Daoy (cell line): Measurements from ENCODE around the gene FLT1. TPM values are rescaled to one million over a fixed set of nuclear protein-coding genes. Genes with fewer than 3 reads are reported as not detected.

Experiments
- DNase-seq: peaks from one replicate; pipeline ENCODE4 v3.0.0-alpha.2; 2015; ENCODE audit warnings: low read depth
- total RNA-seq: library from RNA; depleted of rRNA; stranded (reverse); fragments of >200 nt; shearing (Covaris generic); gene quantifications from 2 replicates; pipeline ENCODE4 v1.2.3, GENCODE V29; 2014

Gene FLT1
- total RNA-seq, 1 experiment from 2014 or later, result 5.4 TPM

- no peak for DNase-seq
Measured at GRCh38 chr13:28387740-28388501, 107.0 kb downstream of the FLT1 start.

GRCh38 chr13:28385362-28385761, 109.6 kb downstream of the FLT1 start:
- no peak for DNase-seq

- no peak for DNase-seq
Measured at GRCh38 chr13:28384789-28385188, 110.1 kb downstream of the FLT1 start.

- DNase-seq, result no peak
Measured at GRCh38 chr13:28380319-28380718, 114.6 kb downstream of the FLT1 start.

- DNase-seq, result no peak
Measured at GRCh38 chr13:28379371-28380083, 115.4 kb downstream of the FLT1 start.

GRCh38 chr13:28376604-28377003, 118.3 kb downstream of the FLT1 start:
- no peak for DNase-seq

GRCh38 chr13:28375250-28375930, 119.5 kb downstream of the FLT1 start:
- DNase-seq, result no peak

- no peak for DNase-seq
Measured at GRCh38 chr13:28373810-28374209, 121.1 kb downstream of the FLT1 start.

GRCh38 chr13:28370448-28370847, 124.5 kb downstream of the FLT1 start:
- no peak for DNase-seq

GRCh38 chr13:28358708-28359107, 136.2 kb downstream of the FLT1 start:
- DNase-seq, result no peak

- DNase-seq, result no peak
Measured at GRCh38 chr13:28357911-28358433, 137.0 kb downstream of the FLT1 start.

GRCh38 chr13:28357247-28357825, 137.6 kb downstream of the FLT1 start:
- no peak for DNase-seq

GRCh38 chr13:28356561-28357021, 138.3 kb downstream of the FLT1 start:
- DNase-seq, result no peak

GRCh38 chr13:28355822-28356371, 139.0 kb downstream of the FLT1 start:
- DNase-seq, result peak; percentile 60

GRCh38 chr13:28355046-28355821, 139.7 kb downstream of the FLT1 start:
- no peak for DNase-seq

GRCh38 chr13:28353679-28354078, 141.2 kb downstream of the FLT1 start:
- no peak for DNase-seq

- no peak for DNase-seq
Measured at GRCh38 chr13:28349907-28350654, 144.8 kb downstream of the FLT1 start.

- no peak for DNase-seq
Measured at GRCh38 chr13:28349371-28349770, 145.6 kb downstream of the FLT1 start.

- DNase-seq, result peak; percentile 41
Measured at GRCh38 chr13:28347456-28348371, 147.2 kb downstream of the FLT1 start.
